ENCODE data around the gene SHKBP1. TPM values are rescaled to one million over a fixed set of nuclear protein-coding genes. Genes with fewer than 3 reads are reported as not detected.

Gene SHKBP1
- total and polyA plus RNA-seq, 9 of the 15 experiments (the other 6 are each of a cell fraction or from before 2014, with no cell fraction given) = 1.2 to 58.1 (median 22.3) TPM

DNA sequence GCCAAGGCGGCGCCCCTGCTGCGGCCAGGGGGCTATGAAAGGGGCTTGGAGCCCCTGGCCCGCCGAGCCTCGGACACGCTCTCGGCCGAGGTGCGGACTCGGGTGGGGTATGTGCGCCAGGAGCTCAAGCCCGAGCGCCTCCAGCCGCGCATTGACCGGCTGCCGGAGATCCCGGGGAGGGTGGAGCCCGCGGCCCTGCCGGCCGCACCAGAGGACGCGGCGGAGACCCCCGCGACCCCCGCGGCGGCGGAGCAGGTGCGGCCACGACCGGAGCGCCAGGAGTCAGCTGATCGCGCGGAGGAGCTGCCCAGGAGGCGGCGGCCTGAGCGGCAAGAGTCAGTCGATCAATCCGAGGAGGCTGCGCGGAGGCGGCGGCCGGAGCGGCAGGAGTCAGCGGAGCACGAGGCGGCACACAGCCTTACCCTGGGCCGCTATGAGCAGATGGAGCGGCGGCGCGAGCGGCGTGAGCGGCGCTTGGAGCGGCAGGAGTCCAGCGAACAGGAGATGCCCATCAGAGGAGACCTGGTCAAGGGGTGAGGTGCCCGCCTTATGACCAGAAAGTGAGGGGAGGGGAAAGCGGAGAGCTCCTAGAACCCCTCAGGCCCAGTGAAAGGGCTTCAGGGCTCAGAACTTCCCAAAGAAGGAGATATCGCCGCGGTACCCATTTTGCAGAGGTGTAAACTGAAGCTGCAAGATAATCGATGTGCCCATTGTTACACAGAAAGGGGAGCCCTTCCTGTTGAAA is 8.8 kb upstream of the SHKBP1 start (continued):
- TF ChIP-seq ZNF76 (CRISPR knock-in tag; IDR thresholded peaks at IDR 0.05; ENCODE audit: borderline replicate concordance) = no peak
- no peak for TF ChIP-seq RBM34 (IDR thresholded peaks at IDR 0.05; ENCODE audit: borderline replicate concordance, insufficient read depth, low read length)
- no peak for TF ChIP-seq ILK (tag; IDR thresholded peaks at IDR 0.05; ENCODE audit: borderline replicate concordance, low read depth)
- TF ChIP-seq, protein P1, sequence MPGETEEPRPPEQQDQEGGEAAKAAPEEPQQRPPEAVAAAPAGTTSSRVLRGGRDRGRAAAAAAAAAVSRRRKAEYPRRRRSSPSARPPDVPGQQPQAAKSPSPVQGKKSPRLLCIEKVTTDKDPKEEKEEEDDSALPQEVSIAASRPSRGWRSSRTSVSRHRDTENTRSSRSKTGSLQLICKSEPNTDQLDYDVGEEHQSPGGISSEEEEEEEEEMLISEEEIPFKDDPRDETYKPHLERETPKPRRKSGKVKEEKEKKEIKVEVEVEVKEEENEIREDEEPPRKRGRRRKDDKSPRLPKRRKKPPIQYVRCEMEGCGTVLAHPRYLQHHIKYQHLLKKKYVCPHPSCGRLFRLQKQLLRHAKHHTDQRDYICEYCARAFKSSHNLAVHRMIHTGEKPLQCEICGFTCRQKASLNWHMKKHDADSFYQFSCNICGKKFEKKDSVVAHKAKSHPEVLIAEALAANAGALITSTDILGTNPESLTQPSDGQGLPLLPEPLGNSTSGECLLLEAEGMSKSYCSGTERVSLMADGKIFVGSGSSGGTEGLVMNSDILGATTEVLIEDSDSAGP (CRISPR knock-in tag; IDR thresholded peaks at IDR 0.05) = no peak
- TF ChIP-seq ZFP36 (IDR thresholded peaks at IDR 0.05; ENCODE audit: low read depth, low read length, partially characterized antibody) = peak; percentile 98
- TF ChIP-seq ZNF668 (CRISPR knock-in tag; IDR thresholded peaks at IDR 0.05) = no peak
- no peak for TF ChIP-seq HMG20B (CRISPR knock-in tag; IDR thresholded peaks at IDR 0.05)
- TF ChIP-seq SUPT5H (IDR thresholded peaks at IDR 0.05) = no peak
- TF ChIP-seq, protein P2, sequence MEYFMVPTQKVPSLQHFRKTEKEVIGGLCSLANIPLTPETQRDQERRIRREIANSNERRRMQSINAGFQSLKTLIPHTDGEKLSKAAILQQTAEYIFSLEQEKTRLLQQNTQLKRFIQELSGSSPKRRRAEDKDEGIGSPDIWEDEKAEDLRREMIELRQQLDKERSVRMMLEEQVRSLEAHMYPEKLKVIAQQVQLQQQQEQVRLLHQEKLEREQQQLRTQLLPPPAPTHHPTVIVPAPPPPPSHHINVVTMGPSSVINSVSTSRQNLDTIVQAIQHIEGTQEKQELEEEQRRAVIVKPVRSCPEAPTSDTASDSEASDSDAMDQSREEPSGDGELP (CRISPR knock-in tag; IDR thresholded peaks at IDR 0.05; ENCODE audit: borderline replicate concordance) = no peak
- TF ChIP-seq HDAC2 (IDR thresholded peaks at IDR 0.05) = 0 out of 2 replicates have a peak, but pooled peaks have one; percentile 31
- TF ChIP-seq BCOR (IDR thresholded peaks at IDR 0.05) = peak; percentile 69; the same call in 1 of the 2 replicates
- TF ChIP-seq ZNF551 (CRISPR knock-in tag; IDR thresholded peaks at IDR 0.05) = no peak
- TF ChIP-seq RFX5 (IDR thresholded peaks at IDR 0.05; ENCODE audit: low read depth, low read length) = no peak

All from K562 (cell line).